HEK293T (cell line): ENCODE measurements around the gene MAPKAPK3.

Source experiments
- ARNT ChIP-seq: fragments of 450-650 bp; IDR thresholded peaks from 2 replicates; pipeline ENCODE4 v1.6.1; 2017; ENCODE audit warnings: mild to moderate bottlenecking
- BHLHE40 ChIP-seq: fragments of 450-650 bp; IDR thresholded peaks from 2 replicates; pipeline ENCODE4 v1.6.1; 2016; ENCODE audit warnings: mild to moderate bottlenecking, moderate library complexity, borderline replicate concordance
- ELF4 ChIP-seq: fragments of 450-650 bp; IDR thresholded peaks from 2 replicates; pipeline ENCODE4 v1.6.1; 2017; ENCODE audit warnings: antibody characterized with exemption
- FOXA1 ChIP-seq: fragments of 450-650 bp; IDR thresholded peaks from 2 replicates; pipeline ENCODE4 v1.6.1; 2016; ENCODE audit warnings: mild to moderate bottlenecking
- FOXK2 ChIP-seq: fragments of 450-650 bp; IDR thresholded peaks from 2 replicates; pipeline ENCODE4 v1.6.1; 2016; ENCODE audit warnings: mild to moderate bottlenecking
- FOXM1 ChIP-seq: fragments of 450-650 bp; IDR thresholded peaks from 2 replicates; pipeline ENCODE4 v1.6.1; 2017; ENCODE audit warnings: mild to moderate bottlenecking, borderline replicate concordance
- HDGF ChIP-seq: fragments of 450-650 bp; IDR thresholded peaks from 2 replicates; pipeline ENCODE4 v1.6.1; 2017; ENCODE audit warnings: antibody characterized with exemption, borderline replicate concordance
- L3MBTL2 ChIP-seq: fragments of 450-650 bp; conservative IDR thresholded peaks from 2 replicates; pipeline ENCODE4 v1.6.1; 2016; ENCODE audit warnings: mild to moderate bottlenecking
- LEF1 ChIP-seq: fragments of 450-650 bp; IDR thresholded peaks from 2 replicates; pipeline ENCODE4 v1.6.1; 2017; ENCODE audit warnings: mild to moderate bottlenecking, borderline replicate concordance
- NFRKB ChIP-seq: fragments of 450-650 bp; IDR thresholded peaks from 2 replicates; pipeline ENCODE4 v1.6.1; 2016; ENCODE audit warnings: mild to moderate bottlenecking, moderate library complexity
- SP1 ChIP-seq: fragments of 450-650 bp; IDR thresholded peaks from 2 replicates; pipeline ENCODE4 v1.6.1; 2017
- SUZ12 ChIP-seq: fragments of 450-650 bp; IDR thresholded peaks from 2 replicates; pipeline ENCODE4 v1.6.1; 2016; ENCODE audit warnings: mild to moderate bottlenecking

DNA sequence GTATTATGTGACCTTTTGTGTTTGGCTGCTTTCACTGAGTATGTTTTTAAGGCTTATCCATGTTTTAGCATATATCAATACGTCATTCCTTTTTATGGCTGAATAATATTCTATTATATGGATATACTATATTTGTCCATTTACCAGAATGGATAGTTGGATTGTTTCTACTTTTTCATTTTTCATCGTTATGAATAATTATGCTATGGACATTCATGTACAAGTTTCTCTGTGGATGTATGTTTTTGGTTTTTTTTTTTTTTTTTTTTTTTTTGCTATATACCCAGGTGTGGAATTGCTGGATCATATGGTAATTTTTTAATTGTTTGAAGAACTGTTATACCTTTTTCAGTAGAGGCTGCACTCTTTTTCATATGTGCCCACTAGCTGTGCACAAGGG, 81.3 kb downstream of the MAPKAPK3 start:
- TF ChIP-seq FOXM1, result no peak
- no peak for TF ChIP-seq FOXK2
- no peak for TF ChIP-seq L3MBTL2
- TF ChIP-seq ELF4, result no peak
- no peak for TF ChIP-seq ARNT
- TF ChIP-seq SP1, result no peak
- TF ChIP-seq FOXA1, result no peak
- no peak for TF ChIP-seq LEF1
- TF ChIP-seq NFRKB, result no peak
- TF ChIP-seq BHLHE40, result no peak
- TF ChIP-seq SUZ12, result no peak
- no peak for TF ChIP-seq HDGF
